A549 treated with AZD9567 at 1 μM for 4 hours (cell line): ENCODE data around the gene KRTAP10-4. TPM values are rescaled to one million over a fixed set of nuclear protein-coding genes. Genes with fewer than 3 reads are reported as not detected.

Experiments used
- total RNA-seq: library from RNA; stranded (reverse); fragments of 200-300 nt; extraction: Qiagen RNA extraction; gene quantifications from 5 replicates; pipeline ENCODE4 v1.2.3, GENCODE V29; 2022; ENCODE audit not compliant: insufficient read depth

Gene KRTAP10-4, protein sequence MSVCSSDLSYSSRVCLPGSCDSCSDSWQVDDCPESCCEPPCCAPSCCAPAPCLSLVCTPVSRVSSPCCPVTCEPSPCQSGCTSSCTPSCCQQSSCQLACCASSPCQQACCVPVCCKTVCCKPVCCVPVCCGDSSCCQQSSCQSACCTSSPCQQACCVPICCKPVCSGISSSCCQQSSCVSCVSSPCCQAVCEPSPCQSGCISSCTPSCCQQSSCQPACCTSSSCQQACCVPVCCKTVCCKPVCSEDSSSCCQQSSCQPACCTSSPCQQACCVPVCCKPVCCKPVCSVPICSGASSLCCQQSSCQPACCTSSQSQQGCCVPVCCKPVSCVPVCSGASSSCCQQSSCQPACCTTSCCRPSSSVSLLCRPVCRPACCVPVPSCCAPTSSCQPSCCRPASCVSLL
- total RNA-seq = not detected in 5 replicates

DNA sequence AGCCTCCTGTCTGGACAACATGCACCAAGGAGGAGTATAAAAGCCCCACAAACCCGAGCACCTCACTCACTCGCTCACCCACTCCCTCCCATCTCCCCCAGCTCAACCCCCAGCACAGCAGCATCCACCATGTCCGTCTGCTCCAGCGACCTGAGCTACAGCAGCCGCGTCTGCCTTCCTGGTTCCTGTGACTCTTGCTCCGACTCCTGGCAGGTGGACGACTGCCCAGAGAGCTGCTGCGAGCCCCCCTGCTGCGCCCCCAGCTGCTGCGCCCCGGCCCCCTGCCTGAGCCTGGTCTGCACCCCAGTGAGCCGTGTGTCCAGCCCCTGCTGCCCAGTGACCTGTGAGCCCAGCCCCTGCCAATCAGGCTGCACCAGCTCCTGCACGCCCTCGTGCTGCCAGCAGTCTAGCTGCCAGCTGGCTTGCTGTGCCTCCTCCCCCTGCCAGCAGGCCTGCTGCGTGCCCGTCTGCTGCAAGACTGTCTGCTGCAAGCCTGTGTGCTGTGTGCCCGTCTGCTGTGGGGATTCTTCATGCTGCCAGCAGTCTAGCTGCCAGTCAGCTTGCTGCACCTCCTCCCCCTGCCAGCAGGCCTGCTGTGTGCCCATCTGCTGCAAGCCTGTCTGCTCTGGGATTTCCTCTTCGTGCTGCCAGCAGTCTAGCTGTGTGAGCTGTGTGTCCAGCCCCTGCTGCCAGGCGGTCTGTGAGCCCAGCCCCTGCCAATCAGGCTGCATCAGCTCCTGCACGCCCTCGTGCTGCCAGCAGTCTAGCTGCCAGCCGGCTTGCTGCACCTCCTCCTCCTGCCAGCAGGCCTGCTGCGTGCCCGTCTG, at the start of gene KRTAP10-4:
Gene KRTAP10-4 (plus strand): TSS at position 100 of the 827 bp plus-strand sequence. CDS start 30 bp downstream, at position 130.

GRCh38 chr21:44539991-44540666, 33.4 kb upstream of the KRTAP10-4 start, which contains the start of gene KRTAP10-1:
TSS of gene KRTAP10-1 (minus strand) at chr21:44540195. CDS start at chr21:44540150, 45 bp downstream.

GRCh38 chr21:44551340-44551961, 22.1 kb upstream of the KRTAP10-4 start, which contains the start of gene KRTAP10-2:
TSS of gene KRTAP10-2 (minus strand) at chr21:44551505. CDS start at chr21:44551458, 47 bp downstream.

DNA sequence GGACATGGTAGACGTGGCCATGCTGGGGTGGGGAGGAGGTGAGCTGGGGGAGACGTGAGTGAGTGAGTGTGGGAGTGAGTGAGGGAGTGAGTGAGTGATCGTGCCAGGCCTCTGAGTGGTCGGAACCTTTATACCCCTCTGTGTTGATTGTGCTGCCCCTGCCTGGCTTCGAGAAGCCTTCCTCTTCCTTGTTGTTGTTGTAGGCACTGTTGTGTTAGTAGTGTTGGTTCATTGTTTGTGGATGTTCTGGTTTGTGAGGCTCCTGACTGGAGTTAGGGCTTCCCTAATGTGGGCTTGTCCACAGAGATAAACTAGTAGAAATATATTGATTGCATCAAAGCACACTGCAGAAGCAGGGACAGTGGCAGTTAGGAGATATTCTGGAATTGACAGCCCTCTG, 14.8 kb upstream of the KRTAP10-4 start, which contains the start of gene KRTAP10-3:
Gene KRTAP10-3 (minus strand): TSS at position 101 of the 400 bp plus-strand sequence. CDS start 80 bp downstream, at position 21.

DNA sequence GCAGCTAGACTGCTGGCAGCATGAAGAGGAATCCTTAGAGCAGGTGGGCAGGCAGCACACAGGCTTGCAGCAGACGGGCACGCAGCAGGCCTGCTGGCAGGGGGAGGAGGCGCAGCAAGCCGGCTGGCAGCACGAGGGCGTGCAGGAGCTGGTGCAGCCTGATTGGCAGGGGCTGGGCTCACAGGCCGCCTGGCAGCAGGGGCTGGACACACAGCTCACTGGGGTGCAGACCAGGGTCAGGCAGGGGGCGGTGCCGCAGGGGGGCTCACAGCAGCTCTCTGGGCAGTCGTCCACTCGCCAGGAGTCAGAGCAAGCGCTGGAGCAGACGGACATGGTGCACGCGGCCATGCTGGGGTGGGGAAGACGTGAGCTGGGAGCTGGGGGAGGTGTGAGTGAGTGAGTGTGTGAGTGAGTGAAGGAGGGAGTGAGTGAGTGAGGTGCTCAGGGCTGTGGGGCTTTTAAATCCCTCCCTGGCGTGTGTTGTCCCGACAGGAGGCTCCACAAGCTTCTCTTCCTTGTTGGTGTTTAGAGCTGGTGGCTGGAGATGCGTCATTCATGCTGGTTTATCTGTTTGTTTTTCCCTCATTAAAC, 6.8 kb downstream of the KRTAP10-4 start, which contains the start of gene KRTAP10-5:
Gene KRTAP10-5 (minus strand): TSS at position 374 of the 591 bp plus-strand sequence. CDS start 26 bp downstream, at position 348.

DNA sequence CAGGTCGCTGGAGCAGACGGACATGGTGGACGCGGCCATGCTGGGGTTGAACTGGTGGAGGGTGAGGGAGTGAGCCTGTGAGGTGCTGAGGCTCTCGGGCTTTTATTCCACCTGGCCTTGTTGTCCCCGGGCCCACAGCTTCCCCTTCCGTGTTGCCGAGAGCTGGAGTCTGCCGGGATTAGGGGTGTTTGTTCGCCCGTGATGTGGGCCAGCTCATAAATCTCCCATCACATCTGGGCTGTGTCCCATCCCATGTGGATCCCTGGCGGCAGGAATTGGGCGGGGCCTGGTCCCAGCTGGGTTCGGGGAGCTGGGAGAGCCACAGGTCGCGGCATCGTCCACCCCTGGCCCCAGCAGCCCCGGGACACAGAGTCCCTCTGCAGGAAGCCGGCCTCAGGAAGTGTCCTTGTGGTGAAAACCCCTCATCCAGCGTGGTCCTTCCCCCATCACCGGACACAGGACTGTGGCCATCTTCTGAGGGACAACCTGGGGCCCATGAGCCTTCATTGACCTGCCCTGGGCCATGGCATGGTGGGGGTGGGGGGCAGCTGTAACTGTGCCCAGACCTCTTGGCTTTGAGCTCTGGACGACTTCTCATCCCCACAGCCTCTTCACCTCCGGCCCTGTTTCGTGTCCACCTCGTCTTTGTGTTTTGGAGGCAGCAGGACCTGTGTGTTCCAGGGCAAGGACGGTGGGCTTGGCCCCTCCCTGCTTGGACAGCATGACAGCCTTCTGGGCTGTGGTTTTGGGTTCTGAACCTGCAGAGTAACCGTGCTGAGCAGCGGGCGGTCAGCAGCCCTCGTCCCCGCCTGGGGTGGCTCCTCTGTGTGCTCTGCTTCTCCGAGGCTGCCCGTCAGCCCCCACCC, 19.1 kb downstream of the KRTAP10-4 start, which contains the start of gene KRTAP10-6:
Gene KRTAP10-6 (minus strand): TSS at position 60 of the 866 bp plus-strand sequence. CDS start 21 bp downstream, at position 39.

DNA sequence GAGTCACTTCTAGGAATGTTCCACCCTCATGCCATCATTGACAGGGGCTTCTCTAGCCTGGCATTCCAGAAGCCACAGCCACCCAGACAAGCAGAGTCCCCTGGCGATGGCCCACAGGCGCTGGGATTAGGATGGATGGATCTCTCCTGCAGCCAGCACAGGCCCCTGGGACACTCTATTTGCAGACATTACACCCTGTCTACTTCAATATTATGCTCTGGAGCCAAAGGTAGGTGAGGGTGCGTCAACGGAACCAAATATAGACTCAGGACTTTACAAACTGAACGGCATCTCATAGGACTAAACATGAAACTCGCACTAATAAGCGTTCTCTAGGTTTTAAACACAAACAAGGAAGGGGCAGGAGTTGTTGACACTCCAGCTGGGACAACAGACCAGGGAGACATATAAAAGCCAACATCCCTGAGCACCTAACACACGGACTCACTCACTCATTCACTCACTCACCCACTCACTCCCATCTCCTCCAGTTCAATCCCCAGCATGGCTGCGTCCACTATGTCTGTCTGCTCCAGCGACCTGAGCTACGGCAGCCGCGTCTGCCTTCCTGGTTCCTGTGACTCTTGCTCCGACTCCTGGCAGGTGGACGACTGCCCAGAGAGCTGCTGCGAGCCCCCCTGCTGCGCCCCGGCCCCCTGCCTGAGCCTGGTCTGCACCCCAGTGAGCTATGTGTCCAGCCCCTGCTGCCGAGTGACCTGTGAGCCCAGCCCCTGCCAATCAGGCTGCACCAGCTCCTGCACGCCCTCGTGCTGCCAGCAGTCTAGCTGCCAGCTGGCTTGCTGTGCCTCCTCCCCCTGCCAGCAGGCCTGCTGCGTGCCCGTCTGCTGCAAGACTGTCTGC, 26.8 kb downstream of the KRTAP10-4 start, which contains the start of gene KRTAP10-7:
Gene KRTAP10-7 (plus strand): TSS at position 480 of the 861 bp plus-strand sequence. CDS start 25 bp downstream, at position 505.

DNA sequence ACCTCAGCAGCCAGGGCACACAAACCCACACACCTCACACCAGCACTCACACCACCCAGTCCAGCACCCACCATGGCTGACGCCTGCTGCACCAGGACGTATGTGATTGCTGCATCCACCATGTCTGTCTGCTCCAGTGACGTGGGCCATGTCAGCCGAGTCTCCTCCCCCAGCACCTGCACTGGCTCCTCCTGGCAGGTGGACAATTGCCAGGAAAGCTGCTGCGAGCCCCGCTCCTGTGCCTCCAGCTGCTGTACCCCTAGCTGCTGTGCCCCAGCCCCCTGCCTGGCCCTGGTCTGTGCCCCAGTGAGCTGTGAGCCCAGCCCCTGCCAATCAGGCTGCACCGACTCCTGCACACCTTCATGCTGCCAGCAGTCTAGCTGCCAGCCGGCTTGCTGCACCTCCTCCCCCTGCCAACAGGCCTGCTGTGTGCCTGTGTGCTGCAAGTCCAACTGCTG, 38.5 kb downstream of the KRTAP10-4 start, which contains the start of gene KRTAP10-8:
Gene KRTAP10-8 (plus strand): TSS at position 51 of the 458 bp plus-strand sequence. CDS start 22 bp downstream, at position 73.

Other genes starting within 250 kb of the KRTAP10-4 start
- gene CFAP410, start 234.3 kb upstream of the KRTAP10-4 start, total RNA-seq = 4.7 to 11.8 TPM (median 9.1 TPM) in 5 replicates
- gene TRPM2, start 220.1 kb upstream of the KRTAP10-4 start, total RNA-seq = 7.2 to 9.5 TPM (median 7.9 TPM) in 5 replicates
- gene LRRC3, start 118.2 kb upstream of the KRTAP10-4 start, total RNA-seq = 1.6 to 2.8 TPM (median 2.4 TPM) in 5 replicates
- not detected in 5 replicates for gene KRTAP10-1, start 33.5 kb upstream of the KRTAP10-4 start, total RNA-seq
- gene KRTAP10-2, start 22.2 kb upstream of the KRTAP10-4 start, total RNA-seq = not detected in 5 replicates
- gene KRTAP10-3, start 14.9 kb upstream of the KRTAP10-4 start, total RNA-seq = not detected in 5 replicates
- not detected in 5 replicates for gene KRTAP10-5, start 6.9 kb downstream of the KRTAP10-4 start, total RNA-seq
- gene KRTAP10-6, start 18.8 kb downstream of the KRTAP10-4 start, total RNA-seq = not detected in 5 replicates
- not detected in 5 replicates for gene KRTAP10-7, start 26.9 kb downstream of the KRTAP10-4 start, total RNA-seq
- not detected in 5 replicates for gene KRTAP10-8, start 38.4 kb downstream of the KRTAP10-4 start, total RNA-seq
- not detected in 5 replicates for gene KRTAP10-9, start 53.4 kb downstream of the KRTAP10-4 start, total RNA-seq
- not detected in 5 replicates for gene KRTAP10-10, start 63.6 kb downstream of the KRTAP10-4 start, total RNA-seq
- not detected in 5 replicates for gene KRTAP10-11, start 72.7 kb downstream of the KRTAP10-4 start, total RNA-seq
- gene KRTAP12-4, start 80.9 kb downstream of the KRTAP10-4 start, total RNA-seq = not detected in 5 replicates
- gene KRTAP12-3, start 84.2 kb downstream of the KRTAP10-4 start, total RNA-seq = not detected in 5 replicates
- gene KRTAP12-2, start 93.2 kb downstream of the KRTAP10-4 start, total RNA-seq = not detected in 5 replicates
- gene KRTAP12-1, start 108.4 kb downstream of the KRTAP10-4 start, total RNA-seq = not detected in 5 replicates
- not detected in 5 replicates for gene KRTAP10-12, start 123.4 kb downstream of the KRTAP10-4 start, total RNA-seq
- 0.02 TPM in 1 of 5 replicates, not detected in the others for gene TSPEAR, start 137.8 kb downstream of the KRTAP10-4 start, total RNA-seq
- gene UBE2G2, start 228.1 kb downstream of the KRTAP10-4 start, total RNA-seq = 26.1 to 39.4 TPM (median 38.1 TPM) in 5 replicates
- 62.4 to 75.2 TPM (median 68.4 TPM) in 5 replicates for gene SUMO3, start 244.3 kb downstream of the KRTAP10-4 start, total RNA-seq